Stimulated activated CD4-positive, alpha-beta T cell treated with anti-CD3 and anti-CD28 coated beads, TNF-alpha, amount 100 ng/mL, for 1 hour (primary cell): ENCODE data around the gene ICE2.
"Not testable (repeated sequence)": the region's sequence is repeated elsewhere in the genome, so short reads cannot be mapped to it uniquely, and the experiment has no call there.

Source experiments
- DNase-seq, 3 donors: peaks; one replicate each; pipeline ENCODE4 v3.0.0-alpha.2; 2020; ENCODE audit warnings: low read depth in 3 of 3, low spot score in 1 of 3

Gene ICE2

DNA sequence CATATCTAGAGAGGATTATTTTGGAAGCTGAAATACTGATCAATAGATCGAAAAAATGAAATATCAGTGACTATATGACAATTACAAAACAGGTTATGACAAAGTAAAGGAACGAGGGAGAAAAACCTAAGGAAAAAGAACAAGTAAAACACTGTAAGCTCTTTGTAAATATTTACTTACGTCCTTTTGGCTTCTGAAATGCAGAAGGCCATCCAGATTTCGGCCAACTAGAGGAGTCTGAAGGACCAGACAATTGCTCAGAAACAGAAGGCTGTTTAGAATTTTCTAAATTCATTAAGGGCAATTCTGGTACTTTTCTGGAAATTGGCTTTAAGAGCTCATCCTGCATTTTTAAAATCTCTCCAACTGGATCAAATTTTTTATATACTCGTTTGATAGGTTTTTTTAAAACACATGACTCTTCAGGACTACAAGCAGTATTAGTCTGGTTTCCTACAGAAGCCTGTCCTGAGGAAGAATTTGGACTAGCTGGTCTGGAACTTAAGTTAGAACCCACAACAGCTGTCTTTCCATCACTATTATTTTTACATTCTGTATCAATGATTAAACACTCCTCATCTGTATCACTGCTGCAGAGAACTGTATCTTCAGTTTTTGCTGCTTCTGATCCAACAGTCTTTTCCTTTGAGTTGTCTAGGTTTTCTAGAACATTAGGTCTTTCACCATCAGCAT, 30.1 kb downstream of the ICE2 start:
- DNase-seq, result no peak

DNA sequence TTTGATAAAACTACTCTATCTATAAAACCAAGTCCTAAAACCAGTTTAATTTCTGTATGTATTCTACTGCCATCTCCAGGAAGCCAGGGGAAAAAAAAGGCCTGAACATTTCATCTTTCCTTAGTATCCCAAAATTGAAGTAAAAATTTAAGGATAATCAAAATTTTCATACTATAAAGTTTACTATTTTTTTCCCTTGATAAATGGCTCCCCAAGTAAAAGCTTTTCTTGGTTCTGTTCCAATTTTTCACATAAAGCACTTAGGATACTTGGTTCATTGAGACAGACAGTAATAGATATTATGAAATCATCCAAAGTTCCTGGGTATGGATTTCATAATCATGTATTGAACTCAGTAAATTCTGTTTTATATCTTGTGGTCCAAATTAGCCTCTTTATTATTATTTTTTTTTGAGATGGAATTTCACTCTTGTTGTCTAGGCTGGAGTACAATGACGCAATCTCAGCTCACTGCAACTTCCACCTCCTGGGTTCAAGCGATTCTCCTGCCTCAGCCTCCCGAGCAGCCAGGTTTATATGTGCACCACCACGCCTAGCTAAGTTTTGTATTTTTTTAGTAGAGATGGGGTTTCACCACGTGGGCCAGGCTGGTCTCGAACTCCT, 34.5 kb downstream of the ICE2 start:
- DNase-seq, result no peak

GRCh38 chr15:60442763-60443162, 36.2 kb downstream of the ICE2 start:
- DNase-seq, result no peak

DNA sequence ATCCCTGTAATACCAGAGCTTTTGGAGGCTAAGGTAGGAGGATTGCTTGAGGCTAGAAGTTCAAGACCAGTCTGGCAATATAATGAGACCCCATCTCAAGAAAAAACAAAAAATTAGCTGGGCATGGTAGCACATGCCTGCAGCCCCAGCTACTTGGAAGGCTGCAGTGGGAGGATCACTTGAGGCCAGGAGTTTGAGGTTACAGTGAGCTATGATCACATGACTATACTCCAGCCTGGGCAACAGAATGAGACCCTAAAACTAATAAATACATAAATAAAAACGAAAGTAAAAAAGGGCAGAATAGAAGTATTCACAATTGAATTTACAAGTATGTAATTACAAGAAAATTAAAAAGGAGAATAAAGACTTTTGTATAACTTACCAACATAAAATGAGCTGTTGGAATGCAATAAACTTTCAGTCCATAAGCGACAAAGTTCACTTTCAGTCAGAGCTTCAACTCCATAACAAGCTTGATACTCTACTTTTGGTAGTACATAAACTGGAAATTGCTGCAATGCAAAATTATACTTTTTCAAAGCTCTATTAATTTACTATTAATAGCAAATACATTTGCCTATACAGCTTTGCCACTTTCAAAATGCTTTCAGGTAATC, 36.8 kb downstream of the ICE2 start:
- DNase-seq, result no peak

GRCh38 chr15:60441331-60441730, 37.6 kb downstream of the ICE2 start:
- DNase-seq, result no peak

DNA sequence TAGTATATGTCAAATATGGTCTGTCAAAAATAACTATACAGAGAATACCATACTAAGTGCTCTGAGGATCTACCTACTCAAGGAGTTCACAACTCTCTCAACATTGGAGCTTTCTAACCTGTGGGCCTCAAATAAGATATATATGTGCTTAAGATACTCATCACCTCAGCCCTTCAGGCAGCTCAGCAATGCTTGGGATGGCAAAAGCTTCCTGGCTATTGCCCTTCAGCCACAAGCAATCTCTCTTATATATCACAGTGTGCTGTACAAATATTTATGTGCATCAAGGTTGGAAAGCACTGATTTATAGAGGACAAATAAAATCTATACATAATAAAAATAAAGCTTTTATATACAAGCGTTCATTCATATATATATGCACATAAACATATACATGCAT, 40.3 kb downstream of the ICE2 start:
- DNase-seq, result no peak

DNA sequence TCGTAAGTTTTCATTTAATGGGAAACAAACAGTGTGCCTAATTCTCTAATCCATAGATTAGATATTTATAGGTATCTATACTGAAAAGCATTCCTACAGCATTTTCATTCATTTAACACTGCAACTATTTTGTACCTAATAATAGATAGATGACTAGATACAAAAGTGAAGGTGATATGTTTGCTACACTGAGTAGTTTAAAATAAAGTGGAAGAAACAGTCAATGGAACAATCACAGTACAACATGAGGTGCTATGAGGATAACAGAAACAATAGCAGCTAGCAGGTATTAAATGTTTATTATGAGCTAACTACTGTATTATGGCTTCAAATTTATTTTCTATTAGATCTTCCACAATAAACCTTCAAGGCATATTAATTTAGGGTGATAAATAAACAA, 50.0 kb downstream of the ICE2 start:
- DNase-seq, result no peak

DNA sequence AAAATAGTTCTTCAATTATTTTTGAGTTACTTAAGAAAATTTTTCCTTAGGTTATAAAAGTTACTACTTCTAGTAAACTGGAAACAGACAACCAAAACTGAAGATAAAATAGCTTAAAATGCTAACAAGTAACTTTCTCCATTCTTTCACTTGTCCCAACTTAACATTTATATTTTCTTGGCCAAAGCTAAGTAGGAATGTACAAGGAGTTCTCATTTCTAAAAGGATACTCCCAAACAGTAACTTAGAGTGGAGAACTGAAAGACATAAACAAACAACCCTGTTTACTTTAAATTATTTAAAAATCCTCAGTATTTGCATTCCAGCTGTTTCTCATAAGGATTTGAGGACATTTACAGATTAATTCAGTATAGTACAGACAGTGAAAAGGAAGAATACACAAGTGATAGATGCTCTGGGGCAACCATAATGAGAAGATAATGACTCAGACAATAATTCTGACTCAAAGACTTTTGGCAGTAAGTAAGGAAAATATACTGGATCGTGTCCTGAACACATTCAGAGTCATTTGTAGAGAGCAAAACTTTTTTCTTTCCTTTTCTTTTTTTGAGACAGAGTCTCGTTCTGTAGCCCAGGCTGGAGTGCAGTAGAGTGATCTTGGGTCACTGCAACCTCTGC, 52.0 kb downstream of the ICE2 start:
- no peak for DNase-seq

- no peak for DNase-seq
These were observed 53.5 kb downstream of the ICE2 start for GRCh38 chr15:60425461-60425860.

DNA sequence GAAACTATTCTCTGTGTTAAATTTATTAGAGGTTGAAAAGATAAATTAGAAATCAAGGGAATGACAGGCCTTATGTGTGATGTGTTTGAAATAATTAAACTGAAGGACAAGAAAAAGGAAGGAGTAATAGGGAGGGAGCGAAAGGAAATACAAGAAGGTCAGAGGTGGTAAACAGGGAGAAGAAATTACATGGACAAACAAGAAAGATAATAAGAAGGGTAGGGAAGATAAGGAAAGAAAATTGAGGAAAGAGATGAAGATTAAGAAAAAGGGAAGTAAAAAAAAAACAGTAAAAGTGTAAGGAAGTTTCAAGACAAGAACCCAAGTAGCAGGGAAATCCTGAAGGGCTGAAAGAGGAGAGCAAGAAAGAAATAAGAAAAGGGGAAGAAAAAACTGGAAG, 54.9 kb downstream of the ICE2 start:
- DNase-seq, result no peak

DNA sequence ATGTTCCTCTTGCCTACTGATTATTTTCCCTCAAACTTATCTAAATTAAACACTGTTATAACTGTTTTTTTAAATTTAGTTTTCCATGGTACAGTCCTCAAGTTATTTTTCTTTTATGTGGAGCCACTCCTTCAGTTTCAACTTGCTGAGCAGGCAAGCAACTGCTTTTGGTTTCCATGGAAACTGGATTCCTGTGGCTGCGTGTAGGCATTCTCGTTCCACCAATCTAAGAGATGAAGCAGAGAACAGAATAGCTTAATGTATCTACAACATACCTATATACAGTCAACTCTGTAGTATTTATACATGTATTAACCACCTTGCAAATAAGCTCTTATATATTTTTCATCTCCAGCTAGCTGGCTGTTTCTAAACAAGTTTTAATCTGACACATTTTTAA, 55.4 kb downstream of the ICE2 start:
- DNase-seq, result no peak

- DNase-seq, result no peak
These were observed 57.4 kb downstream of the ICE2 start for GRCh38 chr15:60421544-60421943.

GRCh38 chr15:60420203-60420716, 58.7 kb downstream of the ICE2 start:
- no peak for DNase-seq

- no peak for DNase-seq
These were observed 59.2 kb downstream of the ICE2 start for GRCh38 chr15:60419753-60420152.

DNA sequence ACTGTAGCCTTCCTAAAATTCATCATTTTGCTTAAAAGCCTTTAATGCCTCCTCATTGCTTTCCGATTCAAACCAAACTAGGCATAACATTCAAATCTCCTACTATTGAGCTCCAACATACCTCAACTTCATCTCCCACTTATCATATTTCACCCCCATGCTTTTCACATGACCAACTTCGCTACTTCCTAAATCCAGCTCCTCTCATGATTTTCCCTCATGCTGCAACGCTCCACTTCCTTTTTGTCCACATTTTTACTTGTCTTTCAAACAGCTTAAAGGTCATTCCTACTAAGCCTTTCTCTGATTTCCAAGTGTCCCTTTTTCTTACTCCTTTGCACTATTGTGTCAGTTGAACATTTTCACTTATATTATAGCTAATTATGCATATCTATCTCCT, 60.8 kb downstream of the ICE2 start:
- no peak for DNase-seq

DNA sequence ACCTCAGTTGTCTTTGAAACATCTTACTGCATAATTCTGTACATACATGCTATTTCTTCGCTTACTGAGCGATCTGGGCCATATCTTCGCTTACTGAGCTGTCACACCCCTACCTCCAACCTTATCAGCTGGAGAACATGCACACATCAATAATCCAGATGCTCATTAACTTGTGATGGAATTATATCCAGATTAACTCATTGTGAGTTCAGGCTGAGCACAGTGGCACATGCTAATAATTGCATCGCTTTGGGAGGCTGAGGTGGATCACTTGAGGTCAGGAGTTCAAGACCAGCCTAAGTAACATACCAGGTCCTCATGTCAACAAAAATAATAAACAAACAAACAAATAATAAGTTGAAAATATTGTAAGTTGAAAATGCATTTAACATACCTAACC, 61.8 kb downstream of the ICE2 start:
- DNase-seq, result no peak

DNA sequence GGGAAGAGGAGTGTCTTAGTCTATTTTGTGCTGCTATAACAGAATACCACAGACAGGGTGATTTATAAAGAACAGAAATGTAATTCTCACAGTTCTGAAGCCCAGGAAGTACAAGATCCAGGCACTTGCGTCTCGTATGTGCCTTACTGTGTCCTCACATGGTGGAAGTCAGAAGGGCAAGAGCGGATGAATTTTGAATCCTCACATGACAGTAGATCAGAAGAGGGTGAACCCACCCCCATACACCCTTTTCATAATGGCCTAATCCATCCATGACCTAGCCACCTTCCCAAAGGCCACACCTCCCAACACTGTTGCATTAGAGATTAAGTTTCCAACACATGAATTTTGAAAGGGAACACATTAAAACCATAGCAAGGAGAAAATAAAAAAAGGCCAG, 62.5 kb downstream of the ICE2 start:
- no peak for DNase-seq

- DNase-seq, result no peak
These were observed 64.8 kb downstream of the ICE2 start for GRCh38 chr15:60414016-60414682.

GRCh38 chr15:60413231-60413824, 65.6 kb downstream of the ICE2 start:
- no peak for DNase-seq

DNA sequence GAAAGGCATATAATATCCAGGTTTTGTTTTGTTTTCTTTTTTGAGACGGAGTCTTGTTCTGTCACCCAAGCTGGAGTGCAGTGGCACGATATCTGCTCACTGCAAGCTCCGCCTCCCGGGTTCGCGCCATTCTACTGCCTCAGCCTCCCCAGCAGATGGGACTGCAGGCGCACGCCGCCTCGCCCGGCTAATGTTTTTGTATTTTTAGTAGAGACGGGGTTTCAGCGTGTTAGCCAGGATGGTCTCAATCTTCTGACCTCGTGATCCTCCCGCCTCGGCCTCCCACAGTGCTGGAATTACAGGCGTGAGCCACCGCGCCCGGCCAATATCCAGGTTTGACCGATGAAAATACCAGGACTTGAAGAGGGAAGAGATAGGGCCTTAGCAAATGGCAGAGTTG, 66.1 kb downstream of the ICE2 start:
- not testable (repeated sequence) for DNase-seq

GRCh38 chr15:60411774-60412425, 67.0 kb downstream of the ICE2 start:
- DNase-seq, result no peak
